K562 (cell line): ENCODE results near the gene RECK. TPM values are rescaled to one million over a fixed set of nuclear protein-coding genes. Genes with fewer than 3 reads are reported as not detected.

ENCODE experiments used
- polyA plus RNA-seq, 8 experiments: library from polyadenylated mRNA; depleted of rRNA in 4 of 8; stranded (reverse) in 5 of 8; unstranded in 3 of 8; fragments of >200 nt; fragmentation: Nextera tagmentation in 2 of 8; fragmentation: Illumina TruSeq in 1 of 8; extraction: Ambion mirVana in 2 of 8; extraction: Trizol in 1 of 8; gene quantifications; 2 replicates each; pipeline versions ENCODE4 v1.2.1 to v1.2.3, GENCODE V29; 2011 to 2014; ENCODE audit warnings: inconsistent platforms in 1 of 8, missing spikeins in 1 of 8
- total RNA-seq, 7 experiments: library from RNA; depleted of rRNA in 6 of 7; stranded (reverse); fragments of >200 nt in 6 of 7; fragmentation: Illumina TruSeq in 2 of 7; extraction: Trizol in 2 of 7; gene quantifications; 2 replicates each; pipeline versions ENCODE4 v1.2.1 to v1.2.3, GENCODE V29; 2011 to 2021; ENCODE audit warnings: low replicate concordance in 1 of 7
- TF ChIP-seq, protein P1 (sequence below): fragments of 200-600 bp; sonication (generic); IDR thresholded peaks from one replicate; pipeline ENCODE4 v1.6.1; 2012; ENCODE audit warnings: mild to moderate bottlenecking, low read depth, low read length, inconsistent platforms

Gene RECK
- total and polyA plus RNA-seq, 9 of the 15 experiments (the other 6 are each of a cell fraction or from before 2014, with no cell fraction given) = 0.04 to 0.36 (median 0.16) TPM

DNA sequence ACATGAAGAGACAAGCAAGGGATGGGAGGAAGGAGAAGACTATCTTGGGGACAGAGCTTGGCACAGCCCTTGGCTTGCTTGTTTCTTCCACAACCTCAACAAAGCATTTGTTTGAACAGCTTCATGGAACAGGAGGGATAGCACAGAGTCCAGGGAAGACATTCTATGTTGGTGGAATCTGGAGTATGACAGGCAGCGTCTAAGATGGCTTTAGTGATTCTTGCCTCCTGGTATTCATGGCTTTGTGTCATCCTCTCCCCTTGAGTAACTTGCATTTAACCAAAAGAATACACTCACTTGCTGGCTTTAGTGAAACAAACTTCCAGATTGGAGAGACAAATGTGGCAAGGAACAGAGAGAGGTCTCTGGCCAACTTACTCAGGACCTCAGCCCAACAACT is 30.8 kb upstream of the RECK start (continued):
- TF ChIP-seq, protein P1, sequence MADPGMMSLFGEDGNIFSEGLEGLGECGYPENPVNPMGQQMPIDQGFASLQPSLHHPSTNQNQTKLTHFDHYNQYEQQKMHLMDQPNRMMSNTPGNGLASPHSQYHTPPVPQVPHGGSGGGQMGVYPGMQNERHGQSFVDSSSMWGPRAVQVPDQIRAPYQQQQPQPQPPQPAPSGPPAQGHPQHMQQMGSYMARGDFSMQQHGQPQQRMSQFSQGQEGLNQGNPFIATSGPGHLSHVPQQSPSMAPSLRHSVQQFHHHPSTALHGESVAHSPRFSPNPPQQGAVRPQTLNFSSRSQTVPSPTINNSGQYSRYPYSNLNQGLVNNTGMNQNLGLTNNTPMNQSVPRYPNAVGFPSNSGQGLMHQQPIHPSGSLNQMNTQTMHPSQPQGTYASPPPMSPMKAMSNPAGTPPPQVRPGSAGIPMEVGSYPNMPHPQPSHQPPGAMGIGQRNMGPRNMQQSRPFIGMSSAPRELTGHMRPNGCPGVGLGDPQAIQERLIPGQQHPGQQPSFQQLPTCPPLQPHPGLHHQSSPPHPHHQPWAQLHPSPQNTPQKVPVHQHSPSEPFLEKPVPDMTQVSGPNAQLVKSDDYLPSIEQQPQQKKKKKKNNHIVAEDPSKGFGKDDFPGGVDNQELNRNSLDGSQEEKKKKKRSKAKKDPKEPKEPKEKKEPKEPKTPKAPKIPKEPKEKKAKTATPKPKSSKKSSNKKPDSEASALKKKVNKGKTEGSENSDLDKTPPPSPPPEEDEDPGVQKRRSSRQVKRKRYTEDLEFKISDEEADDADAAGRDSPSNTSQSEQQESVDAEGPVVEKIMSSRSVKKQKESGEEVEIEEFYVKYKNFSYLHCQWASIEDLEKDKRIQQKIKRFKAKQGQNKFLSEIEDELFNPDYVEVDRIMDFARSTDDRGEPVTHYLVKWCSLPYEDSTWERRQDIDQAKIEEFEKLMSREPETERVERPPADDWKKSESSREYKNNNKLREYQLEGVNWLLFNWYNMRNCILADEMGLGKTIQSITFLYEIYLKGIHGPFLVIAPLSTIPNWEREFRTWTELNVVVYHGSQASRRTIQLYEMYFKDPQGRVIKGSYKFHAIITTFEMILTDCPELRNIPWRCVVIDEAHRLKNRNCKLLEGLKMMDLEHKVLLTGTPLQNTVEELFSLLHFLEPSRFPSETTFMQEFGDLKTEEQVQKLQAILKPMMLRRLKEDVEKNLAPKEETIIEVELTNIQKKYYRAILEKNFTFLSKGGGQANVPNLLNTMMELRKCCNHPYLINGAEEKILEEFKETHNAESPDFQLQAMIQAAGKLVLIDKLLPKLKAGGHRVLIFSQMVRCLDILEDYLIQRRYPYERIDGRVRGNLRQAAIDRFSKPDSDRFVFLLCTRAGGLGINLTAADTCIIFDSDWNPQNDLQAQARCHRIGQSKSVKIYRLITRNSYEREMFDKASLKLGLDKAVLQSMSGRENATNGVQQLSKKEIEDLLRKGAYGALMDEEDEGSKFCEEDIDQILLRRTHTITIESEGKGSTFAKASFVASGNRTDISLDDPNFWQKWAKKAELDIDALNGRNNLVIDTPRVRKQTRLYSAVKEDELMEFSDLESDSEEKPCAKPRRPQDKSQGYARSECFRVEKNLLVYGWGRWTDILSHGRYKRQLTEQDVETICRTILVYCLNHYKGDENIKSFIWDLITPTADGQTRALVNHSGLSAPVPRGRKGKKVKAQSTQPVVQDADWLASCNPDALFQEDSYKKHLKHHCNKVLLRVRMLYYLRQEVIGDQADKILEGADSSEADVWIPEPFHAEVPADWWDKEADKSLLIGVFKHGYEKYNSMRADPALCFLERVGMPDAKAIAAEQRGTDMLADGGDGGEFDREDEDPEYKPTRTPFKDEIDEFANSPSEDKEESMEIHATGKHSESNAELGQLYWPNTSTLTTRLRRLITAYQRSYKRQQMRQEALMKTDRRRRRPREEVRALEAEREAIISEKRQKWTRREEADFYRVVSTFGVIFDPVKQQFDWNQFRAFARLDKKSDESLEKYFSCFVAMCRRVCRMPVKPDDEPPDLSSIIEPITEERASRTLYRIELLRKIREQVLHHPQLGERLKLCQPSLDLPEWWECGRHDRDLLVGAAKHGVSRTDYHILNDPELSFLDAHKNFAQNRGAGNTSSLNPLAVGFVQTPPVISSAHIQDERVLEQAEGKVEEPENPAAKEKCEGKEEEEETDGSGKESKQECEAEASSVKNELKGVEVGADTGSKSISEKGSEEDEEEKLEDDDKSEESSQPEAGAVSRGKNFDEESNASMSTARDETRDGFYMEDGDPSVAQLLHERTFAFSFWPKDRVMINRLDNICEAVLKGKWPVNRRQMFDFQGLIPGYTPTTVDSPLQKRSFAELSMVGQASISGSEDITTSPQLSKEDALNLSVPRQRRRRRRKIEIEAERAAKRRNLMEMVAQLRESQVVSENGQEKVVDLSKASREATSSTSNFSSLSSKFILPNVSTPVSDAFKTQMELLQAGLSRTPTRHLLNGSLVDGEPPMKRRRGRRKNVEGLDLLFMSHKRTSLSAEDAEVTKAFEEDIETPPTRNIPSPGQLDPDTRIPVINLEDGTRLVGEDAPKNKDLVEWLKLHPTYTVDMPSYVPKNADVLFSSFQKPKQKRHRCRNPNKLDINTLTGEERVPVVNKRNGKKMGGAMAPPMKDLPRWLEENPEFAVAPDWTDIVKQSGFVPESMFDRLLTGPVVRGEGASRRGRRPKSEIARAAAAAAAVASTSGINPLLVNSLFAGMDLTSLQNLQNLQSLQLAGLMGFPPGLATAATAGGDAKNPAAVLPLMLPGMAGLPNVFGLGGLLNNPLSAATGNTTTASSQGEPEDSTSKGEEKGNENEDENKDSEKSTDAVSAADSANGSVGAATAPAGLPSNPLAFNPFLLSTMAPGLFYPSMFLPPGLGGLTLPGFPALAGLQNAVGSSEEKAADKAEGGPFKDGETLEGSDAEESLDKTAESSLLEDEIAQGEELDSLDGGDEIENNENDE = no peak
